ENCODE data around the gene COL15A1. TPM values are rescaled to one million over a fixed set of nuclear protein-coding genes. Genes with fewer than 3 reads are reported as not detected.
"Not testable (repeated sequence)": the region's sequence is repeated elsewhere in the genome, so short reads cannot be mapped to it uniquely, and the experiment has no call there.

COL15A1 gene
- total RNA-seq, 1 donor from 2014 or later = 11.8 TPM

GRCh38 chr9:98911042-98911441, 32.7 kb upstream of the COL15A1 start:
- H3K27me3 ChIP-seq (ENCODE audit: control insufficient read depth, insufficient read depth, low read length) = no peaks in the 10 kb centered on the region
- no peak overlapping the region for H3K4me3 ChIP-seq (ENCODE audit: low read depth, low read length)
- no peak for TF ChIP-seq CTCF (IDR thresholded peaks at IDR 0.05; ENCODE audit: insufficient read depth, low read length, poor library complexity, severe bottlenecking)
- H3K36me3 ChIP-seq (ENCODE audit: control insufficient read depth, insufficient read depth, low read length) = no peaks in the 10 kb centered on the region
- no peak for DNase-seq (ENCODE audit: low read depth)

GRCh38 chr9:98911738-98912137, 32.0 kb upstream of the COL15A1 start:
- H3K27me3 ChIP-seq (ENCODE audit: control insufficient read depth, insufficient read depth, low read length); H3K36me3 ChIP-seq (ENCODE audit: control insufficient read depth, insufficient read depth, low read length); DNase-seq (ENCODE audit: low read depth); H3K4me3 ChIP-seq (ENCODE audit: low read depth, low read length): not testable (repeated sequence)

GRCh38 chr9:98912450-98912849, 31.3 kb upstream of the COL15A1 start:
- Histone ChIP-seq H3K4me3 (ENCODE audit: low read depth, low read length) (no peak overlapping the region), H3K36me3 (ENCODE audit: control insufficient read depth, insufficient read depth, low read length) (no peaks in the 10 kb centered on the region), H3K27me3 (ENCODE audit: control insufficient read depth, insufficient read depth, low read length) (no peaks in the 10 kb centered on the region)
- TF ChIP-seq CTCF (IDR thresholded peaks at IDR 0.05; ENCODE audit: insufficient read depth, low read length, poor library complexity, severe bottlenecking) = no peak
- no peak for DNase-seq (ENCODE audit: low read depth)

GRCh38 chr9:98913044-98913443, 30.7 kb upstream of the COL15A1 start:
- no peak for DNase-seq (ENCODE audit: low read depth)
- Histone ChIP-seq H3K4me3 (ENCODE audit: low read depth, low read length) (no peak overlapping the region), H3K27me3 (ENCODE audit: control insufficient read depth, insufficient read depth, low read length) (peaks cover 2% of the 10 kb centered on the region), H3K36me3 (ENCODE audit: control insufficient read depth, insufficient read depth, low read length) (no peaks in the 10 kb centered on the region)
- TF ChIP-seq CTCF (IDR thresholded peaks at IDR 0.05; ENCODE audit: insufficient read depth, low read length, poor library complexity, severe bottlenecking) = no peak

- Histone ChIP-seq H3K36me3 (ENCODE audit: control insufficient read depth, insufficient read depth, low read length) (no peaks in the 10 kb centered on the region), H3K27me3 (ENCODE audit: control insufficient read depth, insufficient read depth, low read length) (peaks cover 2% of the 10 kb centered on the region), H3K4me3 (ENCODE audit: low read depth, low read length) (no peak overlapping the region)
- TF ChIP-seq CTCF (IDR thresholded peaks at IDR 0.05; ENCODE audit: insufficient read depth, low read length, poor library complexity, severe bottlenecking) = no peak
- no peak for DNase-seq (ENCODE audit: low read depth)
Observed at GRCh38 chr9:98913705-98914104, 30.0 kb upstream of the COL15A1 start.

GRCh38 chr9:98915599-98915998, 28.1 kb upstream of the COL15A1 start:
- DNase-seq (ENCODE audit: low read depth) = no peak
- H3K36me3 ChIP-seq (ENCODE audit: control insufficient read depth, insufficient read depth, low read length) = no peaks in the 10 kb centered on the region
- H3K27me3 ChIP-seq (ENCODE audit: control insufficient read depth, insufficient read depth, low read length) = peaks cover 2% of the 10 kb centered on the region
- no peak overlapping the region for H3K4me3 ChIP-seq (ENCODE audit: low read depth, low read length)
- TF ChIP-seq CTCF (IDR thresholded peaks at IDR 0.05; ENCODE audit: insufficient read depth, low read length, poor library complexity, severe bottlenecking) = no peak
